Neural cell (in vitro differentiated cells): ENCODE data around the gene SBK1. TPM values are rescaled to one million over a fixed set of nuclear protein-coding genes. Genes with fewer than 3 reads are reported as not detected.

Experiments
- H2AFZ ChIP-seq: fragments of 200-600, 300-800 bp; sonication (generic), shearing (Covaris generic); 2 replicates; pipeline ENCODE4 v1.6.0; 2014; ENCODE audit warnings: low read depth, mild to moderate bottlenecking, antibody characterized with exemption, low read length, moderate library complexity
- H3F3A ChIP-seq: fragments of 200-600 bp; shearing (Covaris generic); 2 replicates; pipeline ENCODE4 v1.6.1; 2016; ENCODE audit warnings: mild to moderate bottlenecking, moderate library complexity, mixed read lengths, antibody characterized with exemption, low read length; ENCODE audit not compliant: insufficient read depth, poor library complexity, severe bottlenecking
- H3K27ac ChIP-seq: fragments of 200-600, 300-800 bp; sonication (generic), shearing (Covaris generic); 2 replicates; pipeline ENCODE4 v1.5.1; 2014; ENCODE audit warnings: mild to moderate bottlenecking, low read length, moderate library complexity
- H3K27me3 ChIP-seq: fragments of 300-800, 200-600 bp; sonication (generic), shearing (Covaris generic); 2 replicates; pipeline ENCODE4 v1.6.0; 2014; ENCODE audit warnings: mild to moderate bottlenecking, low read depth, low read length, moderate library complexity; ENCODE audit not compliant: insufficient read depth
- H3K36me3 ChIP-seq: fragments of 300-800, 200-600 bp; sonication (generic), shearing (Covaris generic); 2 replicates; pipeline ENCODE4 v1.5.1; 2014; ENCODE audit warnings: mild to moderate bottlenecking, antibody characterized with exemption, low read length, moderate library complexity; ENCODE audit not compliant: insufficient read depth
- H3K4me2 ChIP-seq: fragments of 300-800, 200-600 bp; sonication (generic), shearing (Covaris generic); 2 replicates; pipeline ENCODE4 v1.6.0; 2014; ENCODE audit warnings: mild to moderate bottlenecking, low read length
- H3K4me3 ChIP-seq: fragments of 300-800, 200-600 bp; sonication (generic), shearing (Covaris generic); 2 replicates; pipeline ENCODE4 v1.5.1; 2014; ENCODE audit warnings: mild to moderate bottlenecking, low read length, moderate library complexity
- H3K79me2 ChIP-seq: fragments of 200-600 bp; shearing (Covaris generic); replicated peaks from 2 replicates; pipeline ENCODE4 v1.6.0; 2014; ENCODE audit warnings: mild to moderate bottlenecking, low read length, moderate library complexity; ENCODE audit not compliant: insufficient read depth
- H3K9ac ChIP-seq: fragments of 300-800, 200-600 bp; sonication (generic), shearing (Covaris generic); 2 replicates; pipeline ENCODE4 v1.6.1; 2016; ENCODE audit warnings: mild to moderate bottlenecking, low read length, mixed read lengths
- H3K9me2 ChIP-seq: fragments of 200-600 bp; shearing (Covaris generic); 2 replicates; pipeline ENCODE4 v1.6.1; 2016; ENCODE audit warnings: mild to moderate bottlenecking, low read length, mixed read lengths; ENCODE audit not compliant: insufficient read depth
- H3K9me3 ChIP-seq: fragments of 200-600, 300-800 bp; sonication (generic), shearing (Covaris generic); 2 replicates; pipeline ENCODE4 v1.6.1; 2016; ENCODE audit warnings: mild to moderate bottlenecking, mixed run types, low read length, moderate library complexity, mixed read lengths
- H4K20me1 ChIP-seq: fragments of 200-600 bp; shearing (Covaris generic); 2 replicates; pipeline ENCODE4 v1.6.1; 2016; ENCODE audit warnings: mild to moderate bottlenecking, mixed run types; ENCODE audit not compliant: insufficient read depth
- CTCF ChIP-seq: fragments of 450-650 bp; IDR thresholded peaks from 2 replicates; pipeline ENCODE4 v1.5.1; 2014; ENCODE audit warnings: antibody characterized with exemption, mild to moderate bottlenecking, moderate library complexity; ENCODE audit not compliant: poor library complexity, severe bottlenecking
- EP300 ChIP-seq: fragments of 450-650 bp; conservative IDR thresholded peaks from 2 replicates; pipeline ENCODE4 v1.6.1; 2014; ENCODE audit warnings: antibody characterized with exemption, mild to moderate bottlenecking, moderate library complexity; ENCODE audit not compliant: poor library complexity, severe bottlenecking
- EZH2 ChIP-seq: fragments of 200-600, 300-800 bp; shearing (Covaris generic), sonication (generic); IDR thresholded peaks from 2 replicates; pipeline ENCODE4 v1.6.1; 2014; ENCODE audit warnings: antibody characterized with exemption, low read length, borderline replicate concordance, mild to moderate bottlenecking; ENCODE audit not compliant: insufficient read depth, poor library complexity, severe bottlenecking
- MXI1 ChIP-seq: fragments of 450-650 bp; conservative IDR thresholded peaks from 2 replicates; pipeline ENCODE4 v1.6.1; 2014; ENCODE audit warnings: antibody characterized with exemption, mild to moderate bottlenecking; ENCODE audit not compliant: poor library complexity, severe bottlenecking
- POLR2AphosphoS5 ChIP-seq: IDR thresholded peaks from 2 replicates; pipeline ENCODE4 v1.6.1; 2012
- RAD21 ChIP-seq: fragments of 450-650 bp; conservative IDR thresholded peaks from 2 replicates; pipeline ENCODE4 v1.6.1; 2014; ENCODE audit warnings: antibody characterized with exemption, mild to moderate bottlenecking, moderate library complexity
- REST ChIP-seq: IDR thresholded peaks from 2 replicates; pipeline ENCODE4 v1.6.1; 2012; ENCODE audit warnings: borderline replicate concordance
- SMC3 ChIP-seq: fragments of 450-650 bp; conservative IDR thresholded peaks from 2 replicates; pipeline ENCODE4 v1.6.1; 2014; ENCODE audit warnings: antibody characterized with exemption, mild to moderate bottlenecking, moderate library complexity; ENCODE audit not compliant: poor library complexity
- TAF1 ChIP-seq: IDR thresholded peaks from 2 replicates; pipeline ENCODE4 v1.6.1; 2012; ENCODE audit warnings: low read depth
- polyA plus RNA-seq: library from polyadenylated mRNA; depleted of rRNA; stranded (reverse); fragments of >200 nt; gene quantifications from 2 replicates; pipeline ENCODE4 v1.2.3, GENCODE V29; 2014

SBK1 gene
- polyA plus RNA-seq, 1 donor from 2014 or later, result 18.2 TPM

- H3K27ac ChIP-seq, result no peak overlapping the region
- H3K79me2 ChIP-seq, result peaks cover 10% of the 10 kb centered on the region
- H3K9me3 ChIP-seq, result no peaks in the 10 kb centered on the region
- H3F3A ChIP-seq, result no peaks in the 10 kb centered on the region
- H3K36me3 ChIP-seq, result no peaks in the 10 kb centered on the region
- no peak overlapping the region for H3K4me3 ChIP-seq
- no peaks in the 10 kb centered on the region for H3K9me2 ChIP-seq
- H4K20me1 ChIP-seq, result no peaks in the 10 kb centered on the region
- no peak overlapping the region for H2AFZ ChIP-seq
- no peak overlapping the region for H3K9ac ChIP-seq
- TF ChIP-seq MXI1 (no peak), REST (no peak), EZH2 (no peak), CTCF (no peak), POLR2AphosphoS5 (no peak), TAF1 (no peak), EP300 (no peak), RAD21 (no peak)
- no peaks in the 10 kb centered on the region for H3K27me3 ChIP-seq
- no peak overlapping the region for H3K4me2 ChIP-seq
Measured at GRCh38 chr16:28288114-28288513, 4.2 kb upstream of the SBK1 start.

GRCh38 chr16:28289048-28289447, 3.3 kb upstream of the SBK1 start:
- Histone ChIP-seq H3K9me2 (no peaks in the 10 kb centered on the region), H3K4me2 (no peak overlapping the region), H3K79me2 (peaks cover 19% of the 10 kb centered on the region), H3K36me3 (peaks cover 1% of the 10 kb centered on the region), H3K27ac (no peak overlapping the region), H4K20me1 (no peaks in the 10 kb centered on the region), H3K4me3 (no peak overlapping the region), H3K9me3 (no peaks in the 10 kb centered on the region), H3K27me3 (no peaks in the 10 kb centered on the region), H3K9ac (no peak overlapping the region), H2AFZ (no peak overlapping the region), H3F3A (no peaks in the 10 kb centered on the region)
- TF ChIP-seq EZH2 (no peak), TAF1 (no peak), SMC3 (no peak), MXI1 (no peak)
